Ovary (tissue), 9 donors: ENCODE measurements around the gene ALK. TPM values are rescaled to one million over a fixed set of nuclear protein-coding genes. Genes with fewer than 3 reads are reported as not detected.

ENCODE experiments used
- DNase-seq, 5 donors: peaks; one replicate each; pipeline ENCODE4 v3.0.0-alpha.2; 2019 to 2020
- H3K27ac ChIP-seq, 2 donors: fragments of 200-600 bp; one replicate each; pipeline versions ENCODE4 v1.5.1 to v1.8.0; 2019 to 2022
- H3K27me3 ChIP-seq: fragments of 200-600 bp; one replicate; pipeline ENCODE4 v1.8.0; 2022
- H3K36me3 ChIP-seq: fragments of 200-600 bp; sonication (generic); one replicate; pipeline ENCODE4 v1.5.1; 2019
- H3K4me1 ChIP-seq: one replicate; pipeline ENCODE4 v1.8.1; 2013; ENCODE audit warnings: mild to moderate bottlenecking, moderate library complexity; ENCODE audit not compliant: insufficient read depth
- H3K4me3 ChIP-seq: fragments of 200-600 bp; sonication (generic); one replicate; pipeline ENCODE4 v1.5.1; 2017
- H3K9me3 ChIP-seq, 2 donors: fragments of 200-600 bp in 1 of 2; sonication (generic) in 1 of 2; one replicate each; pipeline versions ENCODE4 v1.5.1 to v1.8.1; 2013 to 2019; ENCODE audit warnings: mild to moderate bottlenecking in 1 of 2, moderate library complexity in 1 of 2
- EP300 ChIP-seq: sonication (generic); formaldehyde crosslinking; IDR thresholded peaks from one replicate; pipeline ENCODE4 v1.6.1; 2017; ENCODE audit warnings: antibody characterized with exemption
- POLR2A ChIP-seq: fragments of 450-650 bp; IDR thresholded peaks from one replicate; pipeline ENCODE4 v1.6.1; 2017; ENCODE audit warnings: antibody characterized with exemption, mild to moderate bottlenecking, moderate library complexity
- WGBS, 3 donors: extraction: QIAGEN DNeasy Blood & Tissue Kit in 1 of 3; methylation state at CpG; one replicate each; pipeline versions ENCODE4 v1.1.5 to v1.1.7; 2013 to 2017; 5-methylcytosine and 5-hydroxymethylcytosine counted together
- intact Hi-C, 4 donors: fragments of 100-400 bp; cut with DNase I; formaldehyde crosslinking; loops; one replicate each; pipeline versions ENCODE4 v1.11.0 to v1.15.1; 2022 to 2023
- polyA plus RNA-seq, 2 donors: library from polyadenylated mRNA; stranded (reverse); fragments of 200-250 nt in 1 of 2; fragments of 350-450 nt in 1 of 2; fragmentation: Illumina TruSeq in 1 of 2; extraction: RNeasy Lipid Tissue Mini Kit (QIAGEN cat#74804) in 1 of 2; gene quantifications; one replicate each; pipeline ENCODE4 v1.2.3, GENCODE V29; 2013 to 2014
- total RNA-seq, 7 donors: library from RNA; depleted of rRNA in 2 of 7; stranded (reverse); fragments of >200 nt in 2 of 7; fragmentation: NEBNext Ultra II Directional in 3 of 7; extraction: Animal tissue kit (Norgen Biotek cat#: 25700) in 3 of 7; gene quantifications; one replicate each; pipeline versions ENCODE4 v1.1.0 to v1.2.4, GENCODE V29; 2016 to 2023
- TF ChIP-seq, protein P1 (sequence below), 3 donors: fragments of 450-650 bp in 2 of 3; fragments of 200-600 bp in 1 of 3; IDR thresholded peaks; one replicate each; pipeline versions ENCODE4 v1.5.1 to v1.8.0; 2016 to 2022; ENCODE audit warnings: antibody characterized with exemption in 3 of 3, mild to moderate bottlenecking in 1 of 3
- donor health status: DM: no; HTN: no; CAD: no; lungs with moderate emphysema.
- donor health status: DM: no; HTN: no; CAD: no.
- donor health status: Bipolar disorder and iron deficiency.
- donor health status: DM: yes; HTN: yes; CAD: no.
- donor health status: DM: no; HTN: no; CAD: no.
- donor health status: DM: yes; HTN: yes; CAD: no.

The ALK gene
- total and polyA plus RNA-seq, 9 donors, result 0.05 to 1.7 (median 0.23) TPM; not detected in 1

DNA sequence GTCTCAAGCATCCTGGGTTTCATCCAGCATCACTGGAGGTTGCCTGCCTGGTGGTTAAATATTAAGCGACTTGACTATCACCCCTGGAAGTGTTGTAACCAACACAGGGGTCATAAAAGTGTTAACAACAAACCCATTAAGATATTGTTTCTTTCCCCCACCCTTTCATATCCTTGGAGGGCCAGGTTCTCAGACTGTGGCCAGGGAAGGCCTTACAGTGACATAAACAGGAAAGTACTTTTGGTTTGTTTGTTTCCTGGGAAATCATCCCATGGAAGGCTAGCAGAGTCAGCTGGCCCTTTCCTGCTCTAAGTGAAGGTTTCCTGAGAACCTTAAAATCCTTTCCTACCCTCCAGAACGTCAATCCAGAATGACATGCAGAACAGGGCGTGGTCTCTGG, 645.2 kb downstream of the ALK start:
- intact Hi-C loops, result loop anchor here in 1 of 4 donors (5.0 kb wide), 1 partner anchor 1961 kb away; no protein-coding TSS in a partner anchor

DNA sequence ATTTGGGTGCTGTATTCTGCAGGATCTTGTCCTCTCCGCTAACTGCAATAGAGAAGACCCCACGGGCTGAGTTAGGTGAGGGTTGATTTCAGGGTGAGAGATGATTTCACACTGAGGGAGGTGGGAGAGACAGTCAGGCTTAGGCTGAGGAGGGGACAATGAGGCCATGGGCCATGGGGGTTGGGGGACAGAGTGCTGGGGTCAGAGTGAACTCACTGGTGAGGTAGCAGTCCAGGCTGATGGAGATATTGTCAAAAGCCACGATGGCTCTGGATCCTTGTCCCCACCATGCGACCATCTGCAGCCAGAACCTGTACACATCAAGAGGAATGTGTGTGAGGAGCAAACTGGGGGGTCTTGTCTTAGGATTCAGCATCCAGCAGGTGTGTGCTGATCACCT, 646.2 kb downstream of the ALK start:
- Histone ChIP-seq H3K9me3 (no peaks in the 10 kb centered on the region), H3K36me3 (no peaks in the 10 kb centered on the region), H3K27me3 (no peaks in the 10 kb centered on the region), H3K4me1 (no peaks in the 10 kb centered on the region), H3K27ac (no peak overlapping the region), H3K4me3 (no peak overlapping the region)
- intact Hi-C loops, result loop anchor here in 1 of 4 donors (5.0 kb wide), 1 partner anchor 1962 kb away; no protein-coding TSS in a partner anchor
- 88 to 90% (median 89%) methylated on average over 4 of the region's 4 CpGs for WGBS, 3 donors
- no peak for DNase-seq
- no peak for TF ChIP-seq EP300
- no peak for TF ChIP-seq POLR2A
- TF ChIP-seq, protein P1, sequence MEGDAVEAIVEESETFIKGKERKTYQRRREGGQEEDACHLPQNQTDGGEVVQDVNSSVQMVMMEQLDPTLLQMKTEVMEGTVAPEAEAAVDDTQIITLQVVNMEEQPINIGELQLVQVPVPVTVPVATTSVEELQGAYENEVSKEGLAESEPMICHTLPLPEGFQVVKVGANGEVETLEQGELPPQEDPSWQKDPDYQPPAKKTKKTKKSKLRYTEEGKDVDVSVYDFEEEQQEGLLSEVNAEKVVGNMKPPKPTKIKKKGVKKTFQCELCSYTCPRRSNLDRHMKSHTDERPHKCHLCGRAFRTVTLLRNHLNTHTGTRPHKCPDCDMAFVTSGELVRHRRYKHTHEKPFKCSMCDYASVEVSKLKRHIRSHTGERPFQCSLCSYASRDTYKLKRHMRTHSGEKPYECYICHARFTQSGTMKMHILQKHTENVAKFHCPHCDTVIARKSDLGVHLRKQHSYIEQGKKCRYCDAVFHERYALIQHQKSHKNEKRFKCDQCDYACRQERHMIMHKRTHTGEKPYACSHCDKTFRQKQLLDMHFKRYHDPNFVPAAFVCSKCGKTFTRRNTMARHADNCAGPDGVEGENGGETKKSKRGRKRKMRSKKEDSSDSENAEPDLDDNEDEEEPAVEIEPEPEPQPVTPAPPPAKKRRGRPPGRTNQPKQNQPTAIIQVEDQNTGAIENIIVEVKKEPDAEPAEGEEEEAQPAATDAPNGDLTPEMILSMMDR (IDR thresholded peaks at IDR 0.05), result no peak

More for the DNA sequence above, 645.2 kb downstream of the ALK start:
- no peak overlapping the region for H3K27ac ChIP-seq
- no peaks in the 10 kb centered on the region for H3K27me3 ChIP-seq
- no peaks in the 10 kb centered on the region for H3K4me1 ChIP-seq
- no peaks in the 10 kb centered on the region for H3K36me3 ChIP-seq
- no peak for TF ChIP-seq EP300
- TF ChIP-seq, protein P1 (IDR thresholded peaks at IDR 0.05), result no peak
- no peak for TF ChIP-seq POLR2A
- WGBS, 3 donors, result 53 to 69% (median 62%) methylated on average over 3 of the region's 3 CpGs
- no peaks in the 10 kb centered on the region for H3K9me3 ChIP-seq
- DNase-seq, result no peak
- H3K4me3 ChIP-seq, result no peak overlapping the region

DNA sequence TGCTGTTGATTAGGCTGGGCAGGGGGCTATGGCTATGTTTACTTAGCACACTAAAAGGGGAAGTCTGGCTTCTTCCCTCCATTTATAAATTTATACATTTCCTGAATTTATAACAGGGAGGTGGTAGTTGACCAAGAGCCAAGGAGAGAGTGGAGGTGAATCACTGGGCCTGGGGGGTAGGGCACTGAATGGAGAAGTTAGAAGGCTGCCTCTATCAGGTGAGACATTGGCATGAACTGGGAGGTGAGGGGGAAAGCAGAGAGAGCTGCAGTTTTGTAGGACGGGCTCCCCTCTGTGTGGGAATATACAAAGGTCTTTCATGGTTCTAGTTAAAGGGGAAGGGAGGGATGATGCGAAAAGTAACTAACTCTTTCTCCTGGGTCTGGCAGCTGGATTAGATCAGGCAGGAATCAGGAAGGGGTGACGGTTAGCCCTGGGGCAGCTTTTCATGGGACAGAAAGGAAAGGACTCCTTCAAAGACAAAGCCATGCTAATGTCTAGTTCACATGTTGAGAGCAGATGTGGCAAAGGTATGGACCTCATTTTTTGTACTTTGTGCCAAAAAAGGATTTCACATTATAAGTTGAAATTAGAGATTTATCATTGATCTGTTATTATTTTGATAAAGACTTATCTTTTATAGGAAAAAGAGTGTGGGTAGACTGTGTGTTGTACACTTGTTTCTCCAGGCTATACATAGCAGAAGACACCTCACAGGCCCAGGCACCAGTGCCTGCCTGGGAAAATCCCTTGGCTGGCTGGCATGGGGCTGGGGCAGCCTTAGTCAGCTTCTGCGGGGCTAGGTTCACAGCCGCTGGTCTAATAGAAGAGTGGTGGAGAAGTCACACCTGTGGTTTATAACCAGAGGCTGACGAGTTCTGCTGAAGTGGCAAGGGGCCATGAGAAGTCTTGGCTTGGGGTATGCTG, 647.4 kb downstream of the ALK start:
- 65 to 69% (median 67%) methylated on average over 6 of the region's 6 CpGs for WGBS, 3 donors
- no peaks in the 10 kb centered on the region for H3K27me3 ChIP-seq
- H3K4me3 ChIP-seq, result no peak overlapping the region
- TF ChIP-seq, protein P1 (IDR thresholded peaks at IDR 0.05), result no peak
- TF ChIP-seq POLR2A, result no peak
- no peak for TF ChIP-seq EP300
- H3K9me3 ChIP-seq, result no peaks in the 10 kb centered on the region
- no peak for DNase-seq
- no peaks in the 10 kb centered on the region for H3K4me1 ChIP-seq
- H3K36me3 ChIP-seq, result no peaks in the 10 kb centered on the region
- intact Hi-C loops, result no loop called here
- H3K27ac ChIP-seq, result no peak overlapping the region

DNA sequence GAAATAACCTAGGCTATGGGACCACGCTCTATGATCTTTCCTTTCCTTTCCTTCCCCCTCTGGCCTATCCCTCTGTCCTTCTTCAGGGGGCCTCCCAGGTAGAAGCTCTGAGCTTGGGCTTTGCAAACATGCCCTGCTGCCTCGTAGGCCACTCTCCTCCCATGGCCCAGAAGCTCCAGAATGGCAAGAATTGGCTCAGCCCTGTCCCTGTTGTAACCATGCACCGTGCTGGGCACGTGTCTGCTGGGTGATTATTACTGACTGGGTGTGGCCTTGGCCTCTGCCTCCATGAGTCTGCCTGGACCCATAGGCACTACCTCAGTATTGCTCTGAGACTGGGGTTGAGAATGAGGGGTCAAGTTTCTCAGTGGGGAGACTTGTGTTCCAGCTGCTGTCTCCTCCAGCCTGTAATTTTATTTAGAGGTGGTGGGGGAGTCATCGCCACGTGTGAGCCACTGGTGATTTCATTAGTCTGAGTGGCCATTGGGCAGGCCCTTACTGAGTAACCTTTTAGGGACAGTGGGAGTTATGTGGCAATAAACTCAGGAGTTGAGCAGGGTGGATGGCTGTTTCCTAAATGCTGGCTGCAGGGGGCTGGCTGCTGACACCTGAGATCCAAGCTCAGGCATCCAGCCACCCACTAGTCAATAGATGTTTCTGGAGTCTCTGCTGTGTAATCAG, 648.2 kb downstream of the ALK start:
- Histone ChIP-seq H3K27me3 (no peaks in the 10 kb centered on the region), H3K36me3 (no peaks in the 10 kb centered on the region), H3K27ac (no peak overlapping the region), H3K4me1 (no peaks in the 10 kb centered on the region), H3K4me3 (no peak overlapping the region), H3K9me3 (no peaks in the 10 kb centered on the region)
- DNase-seq, result no peak
- intact Hi-C loops, result no loop called here
- TF ChIP-seq, protein P1 (IDR thresholded peaks at IDR 0.05), result no peak
- TF ChIP-seq POLR2A, result no peak
- no peak for TF ChIP-seq EP300
- 80 to 84% (median 83%) methylated on average over 6 of the region's 6 CpGs for WGBS, 3 donors
